BJ (cell line): ENCODE measurements around the gene PTPN5. TPM values are rescaled to one million over a fixed set of nuclear protein-coding genes. Genes with fewer than 3 reads are reported as not detected.
A peak's percentile ranks its signal among the peaks of the same experiment; 100 is the strongest.

Source experiments
- CTCF ChIA-PET: fragments of 350-600 bp; formaldehyde crosslinking; extraction: SDS; loops from one replicate; lab custom pipeline; 2021; ENCODE audit warnings: antibody characterized with exemption, inconsistent platforms; lab: Yijun Ruan, JAX
- POLR2A ChIA-PET: fragments of 300-600 bp; sonication (Branson Sonifier 250); formaldehyde crosslinking; extraction: SDS; loops from one replicate; lab custom pipeline; 2021; ENCODE audit warnings: antibody characterized with exemption; lab: Charles Lee
- DNase-seq: peaks from one replicate; pipeline ENCODE4 v3.0.0-alpha.2; 2011; ENCODE audit warnings: low read depth
- H3K27me3 ChIP-seq: 2 replicates; pipeline ENCODE4 v1.6.0; 2011; ENCODE audit warnings: low read length; ENCODE audit not compliant: control insufficient read depth, insufficient read depth
- H3K36me3 ChIP-seq: 2 replicates; pipeline ENCODE4 v1.5.1; 2011; ENCODE audit warnings: low read length; ENCODE audit not compliant: control insufficient read depth, insufficient read depth
- H3K4me3 ChIP-seq: 2 replicates; pipeline ENCODE4 v1.5.1; 2011; ENCODE audit warnings: low read depth, mild to moderate bottlenecking, control low read depth, low read length
- polyA plus RNA-seq: library from polyadenylated mRNA; depleted of rRNA; stranded (reverse); fragments of >200 nt; gene quantifications from 2 replicates; pipeline ENCODE4 v1.2.3, GENCODE V29; 2011
- TF ChIP-seq, protein P1 (sequence below): IDR thresholded peaks from 2 replicates; pipeline ENCODE4 v1.5.1; 2011; ENCODE audit warnings: low read depth, mild to moderate bottlenecking, control low read depth, inconsistent platforms, low read length, moderate library complexity; ENCODE audit not compliant: insufficient read depth

The PTPN5 gene
- polyA plus RNA-seq, 1 experiment: not detected

DNA sequence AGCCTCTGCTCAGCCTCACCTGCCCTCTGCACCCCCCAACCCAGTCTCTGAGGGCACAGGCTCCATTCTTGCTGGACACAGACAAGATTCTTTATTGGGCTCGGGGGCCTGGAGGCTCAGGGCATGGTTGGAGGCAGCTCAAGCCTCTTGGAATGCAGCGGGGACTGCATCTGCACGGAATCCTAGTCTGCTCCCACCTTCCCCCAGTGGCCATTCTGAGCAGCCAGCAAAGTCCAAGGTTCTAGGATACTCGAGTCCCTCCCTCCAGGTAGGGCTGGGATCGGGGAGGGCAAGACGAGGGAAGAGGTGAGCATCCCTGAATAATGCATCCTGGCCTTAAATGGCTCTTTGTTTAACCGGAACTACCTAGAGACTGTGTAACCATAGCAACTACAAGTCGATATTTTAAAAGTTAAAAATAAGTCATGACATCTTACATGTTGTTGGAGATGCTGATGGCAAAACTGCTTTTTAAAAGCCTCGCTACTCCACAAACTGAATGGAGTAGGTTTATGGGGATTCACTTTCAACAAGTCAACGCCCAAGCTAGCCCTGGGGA lies 54.9 kb downstream of the PTPN5 start:
- H3K4me3 ChIP-seq: no peak overlapping the region
- TF ChIP-seq, protein P1, sequence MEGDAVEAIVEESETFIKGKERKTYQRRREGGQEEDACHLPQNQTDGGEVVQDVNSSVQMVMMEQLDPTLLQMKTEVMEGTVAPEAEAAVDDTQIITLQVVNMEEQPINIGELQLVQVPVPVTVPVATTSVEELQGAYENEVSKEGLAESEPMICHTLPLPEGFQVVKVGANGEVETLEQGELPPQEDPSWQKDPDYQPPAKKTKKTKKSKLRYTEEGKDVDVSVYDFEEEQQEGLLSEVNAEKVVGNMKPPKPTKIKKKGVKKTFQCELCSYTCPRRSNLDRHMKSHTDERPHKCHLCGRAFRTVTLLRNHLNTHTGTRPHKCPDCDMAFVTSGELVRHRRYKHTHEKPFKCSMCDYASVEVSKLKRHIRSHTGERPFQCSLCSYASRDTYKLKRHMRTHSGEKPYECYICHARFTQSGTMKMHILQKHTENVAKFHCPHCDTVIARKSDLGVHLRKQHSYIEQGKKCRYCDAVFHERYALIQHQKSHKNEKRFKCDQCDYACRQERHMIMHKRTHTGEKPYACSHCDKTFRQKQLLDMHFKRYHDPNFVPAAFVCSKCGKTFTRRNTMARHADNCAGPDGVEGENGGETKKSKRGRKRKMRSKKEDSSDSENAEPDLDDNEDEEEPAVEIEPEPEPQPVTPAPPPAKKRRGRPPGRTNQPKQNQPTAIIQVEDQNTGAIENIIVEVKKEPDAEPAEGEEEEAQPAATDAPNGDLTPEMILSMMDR: no peak
- 0 out of 2 replicates have a peak, but pooled peaks cover 2% of the 10 kb centered on the region for H3K27me3 ChIP-seq
- ChIA-PET POLR2A (no interaction called here), CTCF (interaction anchor here (2.1 to 7.5 kb wide), 4 partner anchors 9 to 21 kb away, joined by 6 to 85 read pairs (median 16); no protein-coding TSS in a partner anchor)
- H3K36me3 ChIP-seq: no peaks in the 10 kb centered on the region
- DNase-seq: no peak

DNA sequence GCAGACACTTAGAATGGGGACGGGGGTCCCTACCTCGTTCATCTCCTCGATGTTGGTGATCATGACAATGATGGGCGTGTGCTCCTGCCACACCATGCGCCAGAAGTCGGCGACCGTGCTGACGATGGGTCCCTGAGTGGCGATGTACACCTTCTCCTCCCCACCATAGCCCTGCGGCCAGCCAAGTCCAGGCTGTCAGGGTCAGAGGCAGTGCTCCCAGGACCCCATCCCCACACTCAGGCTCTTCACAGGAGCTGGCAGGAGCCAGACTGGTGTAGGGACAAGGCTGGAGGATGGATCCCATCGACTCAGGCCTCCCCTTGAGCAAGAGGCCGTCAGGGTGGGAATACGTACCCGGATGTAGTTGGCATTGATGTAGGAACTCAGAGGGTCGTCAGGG lies 58.4 kb downstream of the PTPN5 start:
- TF ChIP-seq, protein P1: no peak
- Histone ChIP-seq H3K27me3 (0 out of 2 replicates have a peak, but pooled peaks cover 2% of the 10 kb centered on the region), H3K4me3 (no peak overlapping the region), H3K36me3 (no peaks in the 10 kb centered on the region)
- CTCF ChIA-PET: interaction anchor here (1.1 to 7.5 kb wide), 4 partner anchors 11 to 70 kb away, joined by 3 to 85 read pairs (median 4); no protein-coding TSS in a partner anchor
- POLR2A ChIA-PET: no interaction called here
- no peak for DNase-seq

DNA sequence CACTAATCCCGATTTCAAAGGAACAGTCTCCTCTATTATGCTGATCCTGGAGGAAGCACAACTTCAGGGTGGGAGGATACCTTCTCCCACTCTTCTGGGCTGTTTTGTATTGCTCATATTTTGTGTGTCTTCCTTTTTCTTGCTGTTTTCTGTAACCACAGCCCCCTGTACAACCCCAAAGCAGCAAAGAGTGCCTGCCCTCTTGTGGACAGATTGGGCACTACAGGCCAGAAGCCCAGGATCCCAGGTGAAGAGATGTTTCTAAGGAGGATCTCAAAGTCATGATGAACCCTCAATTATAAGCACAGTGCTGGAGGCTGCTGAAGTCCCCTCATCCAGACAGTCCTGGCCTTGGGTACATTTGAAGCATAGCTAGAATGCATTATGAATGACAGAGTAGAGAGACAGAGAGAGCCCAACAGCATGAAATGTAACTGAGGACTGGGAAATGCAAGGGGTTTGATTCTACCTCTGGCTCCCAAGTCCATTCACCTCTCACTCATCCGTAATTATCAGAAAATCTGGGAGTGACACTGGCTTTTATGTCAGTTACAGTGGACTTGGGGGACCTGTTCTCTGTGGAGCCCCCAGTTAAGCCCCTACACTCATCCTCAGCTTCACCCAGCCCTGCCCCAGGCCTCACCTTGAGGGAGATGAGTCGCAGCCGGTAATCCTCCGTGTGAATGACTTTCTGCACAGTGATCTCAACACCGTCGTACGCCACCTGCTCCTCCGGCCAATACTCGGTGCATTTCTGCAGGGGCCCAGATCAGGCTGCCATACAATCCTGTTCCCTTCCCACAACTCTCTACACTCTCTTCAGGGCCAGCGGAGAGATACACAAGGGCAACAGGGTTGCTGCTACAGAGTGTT lies 59.4 kb downstream of the PTPN5 start:
- Histone ChIP-seq H3K27me3 (0 out of 2 replicates have a peak, but pooled peaks cover 2% of the 10 kb centered on the region), H3K4me3 (no peak overlapping the region), H3K36me3 (no peaks in the 10 kb centered on the region)
- no peak for DNase-seq
- ChIA-PET POLR2A (no interaction called here), CTCF (interaction anchor here (0.6 to 7.5 kb wide), 20 partner anchors 8 to 622 kb away, joined by 3 to 85 read pairs (median 4); no protein-coding TSS in a partner anchor)
- TF ChIP-seq, protein P1: peak; percentile 99

DNA sequence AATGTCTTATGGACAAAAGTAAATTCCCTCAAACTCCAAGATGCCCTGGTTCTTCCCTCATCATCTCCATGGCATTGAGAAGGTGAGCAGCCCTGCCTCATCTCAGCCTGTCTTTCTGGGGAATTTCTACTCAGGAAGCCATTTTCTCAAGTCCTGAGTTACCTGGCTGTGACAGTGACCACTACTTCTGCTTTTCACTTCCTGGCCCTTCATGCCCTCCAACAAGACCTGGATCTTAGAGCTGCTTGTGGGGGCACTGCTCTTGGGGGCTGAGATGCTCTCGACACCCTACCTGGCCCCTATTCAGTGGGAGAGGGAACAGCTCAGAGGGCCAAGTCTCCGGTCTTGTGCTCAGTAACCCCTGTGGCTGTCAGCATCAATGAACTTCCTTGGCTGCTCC lies 60.2 kb downstream of the PTPN5 start:
- ChIA-PET POLR2A (no interaction called here), CTCF (interaction anchor here (0.5 to 7.5 kb wide), 20 partner anchors 9 to 1000 kb away, joined by 3 to 85 read pairs (median 5); partner anchors contain the start of gene SAAL1)
- Histone ChIP-seq H3K36me3 (no peaks in the 10 kb centered on the region), H3K27me3 (no peaks in the 10 kb centered on the region), H3K4me3 (no peak overlapping the region)
- DNase-seq: no peak
- TF ChIP-seq, protein P1: no peak

DNA sequence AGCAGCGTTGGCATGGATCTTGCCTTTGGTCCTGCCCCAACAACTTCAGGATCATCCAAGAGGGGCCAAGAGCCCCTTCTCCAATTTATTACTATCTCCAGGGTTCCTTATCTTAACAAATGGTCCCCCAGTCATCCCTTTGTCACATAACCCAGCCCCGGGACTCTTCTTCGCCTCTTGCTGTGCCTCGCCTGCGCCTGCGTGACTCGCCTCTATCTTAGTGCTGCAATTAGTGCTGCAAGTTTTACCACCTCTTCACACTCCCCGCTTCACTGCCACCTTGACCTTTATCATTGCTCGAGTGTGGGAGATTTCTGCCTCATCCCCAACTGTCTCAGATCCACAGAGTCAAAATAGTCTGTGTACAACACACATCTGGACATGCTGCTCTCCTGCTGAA lies 61.6 kb downstream of the PTPN5 start:
- POLR2A ChIA-PET: no interaction called here
- TF ChIP-seq, protein P1: no peak
- H3K36me3 ChIP-seq: no peaks in the 10 kb centered on the region

More for the DNA sequence above, 61.6 kb downstream of the PTPN5 start:
- Histone ChIP-seq H3K4me3 (no peak overlapping the region), H3K27me3 (no peaks in the 10 kb centered on the region)
- CTCF ChIA-PET: interaction anchor here (1.7 to 7.5 kb wide), 4 partner anchors 8 to 486 kb away, joined by 5 to 85 read pairs (median 8); no protein-coding TSS in a partner anchor
- no peak for DNase-seq
